22Rv1 (cell line): ENCODE measurements around the gene STARD3.

Experiments
- ZFX ChIP-seq: fragments of 450-650 bp; IDR thresholded peaks from 2 replicates; pipeline ENCODE4 v1.6.1; 2017; ENCODE audit warnings: antibody characterized with exemption, borderline replicate concordance
- TF ChIP-seq, protein P1 (sequence below): fragments of 450-650 bp; IDR thresholded peaks from 2 replicates; pipeline ENCODE4 v1.5.1; 2017; ENCODE audit warnings: mild to moderate bottlenecking

- TF ChIP-seq, protein P1, sequence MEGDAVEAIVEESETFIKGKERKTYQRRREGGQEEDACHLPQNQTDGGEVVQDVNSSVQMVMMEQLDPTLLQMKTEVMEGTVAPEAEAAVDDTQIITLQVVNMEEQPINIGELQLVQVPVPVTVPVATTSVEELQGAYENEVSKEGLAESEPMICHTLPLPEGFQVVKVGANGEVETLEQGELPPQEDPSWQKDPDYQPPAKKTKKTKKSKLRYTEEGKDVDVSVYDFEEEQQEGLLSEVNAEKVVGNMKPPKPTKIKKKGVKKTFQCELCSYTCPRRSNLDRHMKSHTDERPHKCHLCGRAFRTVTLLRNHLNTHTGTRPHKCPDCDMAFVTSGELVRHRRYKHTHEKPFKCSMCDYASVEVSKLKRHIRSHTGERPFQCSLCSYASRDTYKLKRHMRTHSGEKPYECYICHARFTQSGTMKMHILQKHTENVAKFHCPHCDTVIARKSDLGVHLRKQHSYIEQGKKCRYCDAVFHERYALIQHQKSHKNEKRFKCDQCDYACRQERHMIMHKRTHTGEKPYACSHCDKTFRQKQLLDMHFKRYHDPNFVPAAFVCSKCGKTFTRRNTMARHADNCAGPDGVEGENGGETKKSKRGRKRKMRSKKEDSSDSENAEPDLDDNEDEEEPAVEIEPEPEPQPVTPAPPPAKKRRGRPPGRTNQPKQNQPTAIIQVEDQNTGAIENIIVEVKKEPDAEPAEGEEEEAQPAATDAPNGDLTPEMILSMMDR = no peak
- no peak for TF ChIP-seq ZFX
Observed at GRCh38 chr17:39640591-39641031, 3.7 kb downstream of the STARD3 start.
